ENCODE measurements around the gene FAHD2B.
"Not testable (repeated sequence)": the region's sequence is repeated elsewhere in the genome, so short reads cannot be mapped to it uniquely, and the experiment has no call there.

FAHD2B gene

DNA sequence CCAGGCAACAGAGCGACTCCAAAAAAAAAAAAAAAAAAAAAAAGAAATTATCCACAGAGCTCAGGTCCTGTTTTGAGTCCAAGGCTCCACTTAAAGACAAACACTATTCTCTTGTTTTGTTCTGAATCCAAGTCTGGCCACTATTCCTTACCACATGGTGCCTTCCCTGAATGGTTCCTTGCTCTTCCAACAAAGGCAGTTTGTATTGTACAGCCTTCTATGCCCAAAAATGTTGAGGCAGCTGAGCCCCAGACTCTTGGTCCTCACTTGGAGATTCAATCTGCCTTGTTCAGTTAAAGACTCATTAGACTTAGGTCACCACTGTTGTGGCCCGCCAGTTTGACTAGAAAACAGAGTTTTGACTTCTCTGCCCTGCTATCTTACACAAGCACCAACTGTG is 1.7 kb downstream of the FAHD2B start:
- not testable (repeated sequence) for H3K4me1 ChIP-seq (ENCODE audit: control insufficient read depth, insufficient read depth, low read length); H3K9ac ChIP-seq (ENCODE audit: low read length); H3K36me3 ChIP-seq (ENCODE audit: control insufficient read depth, insufficient read depth, low read length); H3K27me3 ChIP-seq (ENCODE audit: control insufficient read depth, insufficient read depth, low read length); H3K4me3 ChIP-seq (ENCODE audit: low read length); H3K9me3 ChIP-seq (ENCODE audit: control insufficient read depth, low read length)

DNA sequence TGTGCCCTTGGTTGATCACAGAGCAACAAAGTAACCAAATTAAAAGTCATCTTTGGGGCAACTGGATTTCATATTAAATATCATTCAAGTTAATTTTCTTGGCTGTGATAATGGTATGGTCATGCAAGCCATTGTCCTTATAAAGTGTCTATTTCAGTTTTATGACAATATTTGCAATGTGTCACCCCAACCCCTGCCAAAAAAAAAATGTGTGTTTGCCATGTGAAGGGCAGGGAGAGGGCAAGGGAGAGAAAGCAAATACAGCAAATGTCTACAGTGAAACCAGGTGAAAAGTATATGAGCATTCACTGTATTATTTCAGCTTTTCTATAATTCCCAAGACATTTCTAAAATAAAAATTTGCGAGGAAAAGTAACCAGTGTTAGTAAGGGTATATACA is 6.0 kb downstream of the FAHD2B start:
- H3K4me3 ChIP-seq (ENCODE audit: low read length); H3K36me3 ChIP-seq (ENCODE audit: control insufficient read depth, insufficient read depth, low read length); H3K4me1 ChIP-seq (ENCODE audit: control insufficient read depth, insufficient read depth, low read length); H3K27me3 ChIP-seq (ENCODE audit: control insufficient read depth, insufficient read depth, low read length); H3K9me3 ChIP-seq (ENCODE audit: control insufficient read depth, low read length); H3K9ac ChIP-seq (ENCODE audit: low read length): not testable (repeated sequence)

DNA sequence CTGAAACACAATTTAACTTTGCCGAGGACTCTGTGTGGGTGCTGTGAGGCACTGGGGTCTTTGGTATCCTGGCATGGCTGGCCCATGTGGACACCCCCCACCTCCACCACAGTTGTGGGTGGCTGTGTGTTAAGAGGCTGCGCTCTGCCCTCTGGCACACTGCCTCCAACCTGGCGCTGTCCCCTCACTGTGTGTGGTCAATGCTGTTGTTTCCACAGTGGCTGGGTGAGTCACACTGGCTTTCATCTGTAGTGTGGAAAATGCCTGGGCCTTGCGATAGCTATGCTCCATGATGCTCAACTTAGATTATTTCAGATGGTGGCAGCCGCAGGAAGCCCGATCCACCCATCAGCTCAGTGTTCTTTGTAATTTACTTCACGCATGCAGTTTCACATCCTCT is 9.6 kb downstream of the FAHD2B start:
- H3K9me3 ChIP-seq (ENCODE audit: control insufficient read depth, low read length); H3K36me3 ChIP-seq (ENCODE audit: control insufficient read depth, insufficient read depth, low read length): not testable (repeated sequence)

DNA sequence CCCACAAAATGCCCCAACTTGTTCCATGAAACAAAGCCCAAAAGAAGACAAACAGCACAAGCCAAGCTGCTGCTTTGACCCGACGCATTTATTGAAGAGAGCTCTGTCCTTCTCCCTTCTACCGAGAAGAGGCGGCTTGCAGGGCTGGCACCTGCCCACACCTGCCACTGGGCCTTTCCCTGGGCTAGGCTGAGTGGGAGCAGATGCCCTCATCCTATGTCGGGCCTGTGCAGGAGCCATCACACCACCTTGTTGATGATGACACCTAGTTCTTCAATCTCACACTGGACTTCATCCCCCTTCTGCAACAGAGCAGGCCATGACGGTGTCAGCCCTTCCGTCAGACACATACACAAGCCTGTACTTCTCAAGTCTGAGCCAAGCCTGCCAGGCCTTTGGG is 11.2 kb downstream of the FAHD2B start:
- H3K9me3 ChIP-seq (ENCODE audit: control insufficient read depth, low read length); H3K9ac ChIP-seq (ENCODE audit: low read length); H3K4me1 ChIP-seq (ENCODE audit: control insufficient read depth, insufficient read depth, low read length); H3K27me3 ChIP-seq (ENCODE audit: control insufficient read depth, insufficient read depth, low read length); H3K36me3 ChIP-seq (ENCODE audit: control insufficient read depth, insufficient read depth, low read length); H3K4me3 ChIP-seq (ENCODE audit: low read length): not testable (repeated sequence)

More for the DNA sequence above, 9.6 kb downstream of the FAHD2B start:
- not testable (repeated sequence) for H3K27me3 ChIP-seq (ENCODE audit: control insufficient read depth, insufficient read depth, low read length); H3K4me3 ChIP-seq (ENCODE audit: low read length); H3K4me1 ChIP-seq (ENCODE audit: control insufficient read depth, insufficient read depth, low read length); H3K9ac ChIP-seq (ENCODE audit: low read length)

DNA sequence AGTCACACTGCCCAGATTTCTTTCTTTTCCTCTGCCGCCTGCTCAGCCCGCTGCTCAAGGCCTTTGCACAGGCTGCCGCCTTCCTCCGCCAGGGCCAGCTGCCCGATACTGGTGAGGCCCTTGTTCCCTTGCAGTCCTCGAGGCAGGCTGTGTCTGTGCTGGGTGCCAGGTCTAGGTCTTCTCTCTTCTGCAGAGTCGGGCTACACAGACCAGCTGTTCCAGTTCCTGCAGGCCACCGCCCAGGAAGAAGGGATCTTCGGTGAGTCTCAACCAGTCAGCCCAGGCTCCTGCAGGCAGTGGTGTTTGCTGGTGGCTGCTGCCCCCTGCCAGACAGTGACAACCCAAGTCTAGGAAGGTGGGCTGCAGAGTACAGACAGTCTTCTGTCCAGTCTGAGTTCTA is 12.5 kb downstream of the FAHD2B start:
- not testable (repeated sequence) for H3K36me3 ChIP-seq (ENCODE audit: control insufficient read depth, insufficient read depth, low read length)

DNA sequence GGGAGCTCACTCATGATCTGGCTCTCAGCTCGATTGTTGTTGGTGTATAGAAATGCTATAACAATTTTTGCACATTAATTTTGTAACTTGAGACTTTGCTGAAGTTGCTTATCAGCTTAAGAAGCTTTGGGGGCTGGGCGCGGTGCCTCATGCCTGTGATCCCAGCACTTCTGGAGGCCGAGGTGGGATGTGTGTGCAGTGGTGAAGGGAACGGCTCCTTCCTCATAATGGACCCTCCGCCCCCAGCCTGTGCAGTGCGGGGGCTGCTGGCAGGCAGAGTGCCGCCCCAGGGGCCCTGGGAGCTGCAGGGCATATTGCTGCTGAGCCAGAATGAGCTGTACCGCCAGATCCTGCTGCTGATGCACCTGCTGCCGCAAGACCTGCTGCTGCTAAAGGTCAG is 13.8 kb downstream of the FAHD2B start:
- not testable (repeated sequence) for H3K4me3 ChIP-seq (ENCODE audit: low read length); H3K27me3 ChIP-seq (ENCODE audit: control insufficient read depth, insufficient read depth, low read length); H3K4me1 ChIP-seq (ENCODE audit: control insufficient read depth, insufficient read depth, low read length); H3K9ac ChIP-seq (ENCODE audit: low read length); H3K9me3 ChIP-seq (ENCODE audit: control insufficient read depth, low read length); H3K36me3 ChIP-seq (ENCODE audit: control insufficient read depth, insufficient read depth, low read length)

More for the DNA sequence above, 12.5 kb downstream of the FAHD2B start:
- H3K9ac ChIP-seq (ENCODE audit: low read length); H3K27me3 ChIP-seq (ENCODE audit: control insufficient read depth, insufficient read depth, low read length); H3K4me1 ChIP-seq (ENCODE audit: control insufficient read depth, insufficient read depth, low read length); H3K4me3 ChIP-seq (ENCODE audit: low read length); H3K9me3 ChIP-seq (ENCODE audit: control insufficient read depth, low read length): not testable (repeated sequence)

DNA sequence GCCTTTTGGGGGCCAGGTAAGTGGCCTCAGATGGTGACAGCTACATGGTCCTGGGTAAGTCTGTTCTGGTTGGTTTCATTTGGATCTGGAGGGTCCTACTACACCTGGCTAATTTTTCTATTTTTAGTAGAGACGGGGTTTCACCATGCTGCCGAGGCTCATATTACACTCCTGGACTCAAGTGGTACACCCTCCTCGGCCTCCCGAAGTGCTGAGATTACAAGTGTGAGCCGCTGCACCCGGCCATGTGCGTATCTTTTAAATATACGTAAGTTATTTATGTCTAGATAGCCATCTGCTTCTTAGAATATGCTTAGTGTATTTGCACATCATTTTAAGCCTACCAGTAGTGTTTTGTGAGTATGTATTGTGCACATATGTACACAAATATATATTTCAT is 17.5 kb downstream of the FAHD2B start:
- not testable (repeated sequence) for H3K4me1 ChIP-seq (ENCODE audit: control insufficient read depth, insufficient read depth, low read length); H3K27me3 ChIP-seq (ENCODE audit: control insufficient read depth, insufficient read depth, low read length); H3K9ac ChIP-seq (ENCODE audit: low read length); H3K4me3 ChIP-seq (ENCODE audit: low read length); H3K9me3 ChIP-seq (ENCODE audit: control insufficient read depth, low read length); H3K36me3 ChIP-seq (ENCODE audit: control insufficient read depth, insufficient read depth, low read length)

DNA sequence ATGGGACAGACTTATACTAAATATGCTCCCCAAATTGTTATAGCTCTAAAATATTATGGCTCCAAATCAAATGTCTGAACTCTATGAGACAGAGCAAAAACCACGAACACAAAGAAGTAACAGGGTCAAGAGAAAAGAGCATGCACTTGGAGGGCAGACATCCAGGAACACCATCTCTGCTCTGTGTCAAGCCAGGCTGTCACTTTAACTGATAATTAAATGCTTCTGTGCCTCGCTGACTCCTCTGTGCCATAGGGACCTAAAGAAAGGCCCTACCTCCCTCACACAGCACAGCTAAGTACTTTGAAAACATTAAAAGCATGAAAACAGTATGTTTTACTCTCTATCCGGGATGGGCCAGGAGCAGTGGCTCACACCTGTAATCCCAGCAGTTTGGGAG is 23.8 kb downstream of the FAHD2B start:
- H3K4me1 ChIP-seq (ENCODE audit: control insufficient read depth, insufficient read depth, low read length) = not testable (repeated sequence)

DNA sequence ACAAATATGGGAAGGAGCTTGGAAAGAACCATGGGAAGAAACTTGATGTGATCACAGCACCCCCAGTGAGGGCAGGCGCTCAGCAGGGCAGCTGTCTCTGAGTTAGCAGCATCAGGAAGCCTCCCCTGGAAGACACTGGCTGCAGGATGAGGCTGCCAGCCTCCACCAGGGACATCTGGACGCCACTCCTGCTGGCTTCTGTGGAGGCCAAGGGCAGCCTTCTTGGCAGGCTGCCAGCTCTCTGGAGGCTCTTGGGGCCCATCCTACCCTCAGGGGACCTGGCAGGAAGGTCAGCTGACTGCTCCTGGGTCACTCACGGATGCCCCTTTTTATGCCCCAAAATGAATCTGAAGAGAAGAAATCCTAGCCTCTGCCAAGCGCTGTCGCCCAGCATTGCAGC is 26.0 kb downstream of the FAHD2B start:
- H3K9ac ChIP-seq (ENCODE audit: low read length); H3K9me3 ChIP-seq (ENCODE audit: control insufficient read depth, low read length); H3K36me3 ChIP-seq (ENCODE audit: control insufficient read depth, insufficient read depth, low read length); H3K4me3 ChIP-seq (ENCODE audit: low read length); H3K27me3 ChIP-seq (ENCODE audit: control insufficient read depth, insufficient read depth, low read length); H3K4me1 ChIP-seq (ENCODE audit: control insufficient read depth, insufficient read depth, low read length): not testable (repeated sequence)

More for the DNA sequence above, 23.8 kb downstream of the FAHD2B start:
- not testable (repeated sequence) for H3K36me3 ChIP-seq (ENCODE audit: control insufficient read depth, insufficient read depth, low read length); H3K9ac ChIP-seq (ENCODE audit: low read length); H3K4me3 ChIP-seq (ENCODE audit: low read length); H3K9me3 ChIP-seq (ENCODE audit: control insufficient read depth, low read length); H3K27me3 ChIP-seq (ENCODE audit: control insufficient read depth, insufficient read depth, low read length)

DNA sequence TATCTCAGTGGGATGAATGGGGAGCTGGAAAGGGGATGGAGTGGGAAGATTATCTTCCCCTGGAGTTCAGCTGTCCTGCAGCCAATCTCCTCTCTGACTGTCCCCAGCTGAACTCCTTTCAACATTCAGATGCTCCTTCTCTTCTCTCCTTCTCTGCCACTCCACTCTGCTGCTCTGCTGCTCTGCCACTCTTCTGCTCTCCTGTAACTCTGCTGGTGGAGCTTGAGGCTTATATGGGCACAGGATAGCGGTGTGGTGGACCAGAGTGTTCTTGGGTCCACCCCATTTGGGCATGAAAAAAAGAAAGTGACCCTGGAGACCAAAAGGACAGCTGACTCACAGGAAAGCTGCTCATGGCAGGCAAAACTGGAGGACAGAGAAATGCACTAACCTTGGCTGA is 26.6 kb downstream of the FAHD2B start:
- Histone ChIP-seq H3K9me3 (ENCODE audit: control insufficient read depth, low read length) (no peaks in the 10 kb centered on the region), H3K4me1 (ENCODE audit: control insufficient read depth, insufficient read depth, low read length) (no peaks in the 10 kb centered on the region), H3K27me3 (ENCODE audit: control insufficient read depth, insufficient read depth, low read length) (no peaks in the 10 kb centered on the region), H3K9ac (ENCODE audit: low read length) (no peak overlapping the region), H3K4me3 (ENCODE audit: low read length) (no peak overlapping the region), H3K36me3 (ENCODE audit: control insufficient read depth, insufficient read depth, low read length) (no peaks in the 10 kb centered on the region)

DNA sequence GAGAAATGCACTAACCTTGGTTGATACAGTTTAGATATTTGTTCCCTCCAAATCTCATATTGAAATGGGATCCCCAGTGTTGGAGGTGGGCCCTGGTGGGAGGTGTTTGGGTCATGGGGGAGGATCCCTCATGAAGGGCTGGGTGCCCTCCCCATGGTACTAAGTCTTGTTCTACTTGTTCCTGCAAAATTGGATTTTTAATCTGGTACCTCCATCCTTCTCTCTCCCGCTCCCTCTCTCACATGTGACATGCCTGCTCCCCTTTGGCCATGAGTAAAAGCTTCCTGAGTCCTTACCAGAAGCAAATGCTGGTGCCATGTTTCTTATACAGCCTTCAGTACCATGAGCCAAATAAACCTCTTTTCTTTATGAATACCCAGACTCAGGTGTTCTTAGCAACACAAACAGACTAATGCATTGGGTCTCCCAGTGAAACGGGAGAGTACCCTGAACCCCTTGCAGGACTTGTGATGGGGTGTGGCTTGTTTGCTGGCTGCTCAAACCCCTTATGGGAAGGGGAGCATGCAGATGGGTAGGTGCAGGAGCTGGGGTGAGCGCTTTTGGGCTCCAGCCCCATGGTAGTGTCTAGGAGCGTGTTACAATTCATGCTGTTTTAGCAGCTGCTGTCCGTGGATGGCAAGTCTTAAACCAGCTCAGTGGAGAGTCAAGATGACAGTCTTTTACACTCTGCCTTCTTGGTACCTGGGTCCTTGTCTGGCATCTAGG is 27.2 kb downstream of the FAHD2B start:
- Histone ChIP-seq H3K36me3 (ENCODE audit: control insufficient read depth, insufficient read depth, low read length) (no peaks in the 10 kb centered on the region), H3K4me1 (ENCODE audit: control insufficient read depth, insufficient read depth, low read length) (no peaks in the 10 kb centered on the region), H3K9me3 (ENCODE audit: control insufficient read depth, low read length) (no peaks in the 10 kb centered on the region), H3K27me3 (ENCODE audit: control insufficient read depth, insufficient read depth, low read length) (no peaks in the 10 kb centered on the region), H3K9ac (ENCODE audit: low read length) (no peak overlapping the region), H3K4me3 (ENCODE audit: low read length) (no peak overlapping the region)

DNA sequence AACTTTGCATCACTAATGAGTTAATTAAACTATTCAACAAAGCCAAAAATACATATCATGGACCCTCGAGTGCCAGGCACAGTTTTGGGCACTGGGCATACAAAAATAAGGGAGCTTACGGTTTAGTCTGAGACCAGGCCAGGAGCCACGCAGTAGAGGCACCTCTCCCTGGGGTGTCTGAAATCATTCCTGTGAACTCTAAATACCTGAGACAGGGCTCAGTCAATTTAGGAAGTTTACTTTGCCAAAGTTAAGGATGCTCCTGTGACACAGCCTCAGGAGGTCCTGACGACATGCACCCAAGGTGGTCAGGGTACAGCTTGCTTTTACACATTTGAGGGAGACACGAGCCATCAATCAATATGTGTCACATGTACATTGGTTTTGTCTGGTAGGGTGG is 28.7 kb downstream of the FAHD2B start:
- not testable (repeated sequence) for H3K9me3 ChIP-seq (ENCODE audit: control insufficient read depth, low read length); H3K4me1 ChIP-seq (ENCODE audit: control insufficient read depth, insufficient read depth, low read length); H3K36me3 ChIP-seq (ENCODE audit: control insufficient read depth, insufficient read depth, low read length); H3K4me3 ChIP-seq (ENCODE audit: low read length); H3K9ac ChIP-seq (ENCODE audit: low read length); H3K27me3 ChIP-seq (ENCODE audit: control insufficient read depth, insufficient read depth, low read length)

DNA sequence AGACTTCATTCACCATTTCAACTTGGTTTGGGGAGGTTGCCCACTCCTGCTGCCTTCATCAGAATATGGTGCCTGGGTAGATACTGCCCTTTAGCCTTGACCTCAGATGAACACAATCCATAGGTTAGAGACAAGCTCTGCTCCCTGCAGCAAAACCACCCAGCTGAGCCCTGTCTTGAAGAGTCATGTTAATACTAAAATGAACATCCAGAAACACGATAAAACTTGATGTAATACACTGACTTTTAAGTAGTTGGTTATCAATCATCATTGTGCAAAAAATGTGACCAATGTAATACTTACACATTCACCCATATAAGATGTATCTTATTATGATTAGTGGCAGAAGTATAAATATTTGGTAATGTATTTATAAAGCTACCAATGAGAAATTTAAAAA is 32.7 kb downstream of the FAHD2B start:
- not testable (repeated sequence) for H3K27me3 ChIP-seq (ENCODE audit: control insufficient read depth, insufficient read depth, low read length); H3K9ac ChIP-seq (ENCODE audit: low read length); H3K4me1 ChIP-seq (ENCODE audit: control insufficient read depth, insufficient read depth, low read length); H3K9me3 ChIP-seq (ENCODE audit: control insufficient read depth, low read length); H3K4me3 ChIP-seq (ENCODE audit: low read length); H3K36me3 ChIP-seq (ENCODE audit: control insufficient read depth, insufficient read depth, low read length)
